HUES64 (cell line): ENCODE data around the gene CRELD2.

ENCODE experiments used
- H3K27ac ChIP-seq: 2 replicates; pipeline ENCODE4 v1.7.0; 2013; ENCODE audit warnings: low read depth, low read length, inconsistent platforms
- H3K27me3 ChIP-seq: 2 replicates; pipeline ENCODE4 v1.6.1; 2013; ENCODE audit warnings: mild to moderate bottlenecking, low read length; ENCODE audit not compliant: insufficient read depth
- H3K36me3 ChIP-seq: 2 replicates; pipeline ENCODE4 v1.6.1; 2013; ENCODE audit warnings: mild to moderate bottlenecking, low read length; ENCODE audit not compliant: insufficient read depth
- H3K4me1 ChIP-seq: 2 replicates; pipeline ENCODE4 v1.6.1; 2013; ENCODE audit warnings: mild to moderate bottlenecking, low read length, moderate library complexity; ENCODE audit not compliant: insufficient read depth
- H3K4me3 ChIP-seq: 2 replicates; pipeline ENCODE4 v1.5.1; 2013; ENCODE audit warnings: mild to moderate bottlenecking, low read length, moderate library complexity
- H3K9ac ChIP-seq: 2 replicates; pipeline ENCODE4 v1.6.1; 2013; ENCODE audit warnings: mild to moderate bottlenecking, low read depth, low read length
- H3K9me3 ChIP-seq: 2 replicates; pipeline ENCODE4 v1.6.1; 2013; ENCODE audit warnings: low read depth, low read length; ENCODE audit not compliant: insufficient read depth
- WGBS: fragments of 150-250, 120-280 bp; methylation state at CpG from one replicate; pipeline ENCODE4 v1.1.7; 2013; ENCODE audit warnings: missing lambda C conversion rate; 5-methylcytosine and 5-hydroxymethylcytosine counted together

Gene CRELD2

DNA sequence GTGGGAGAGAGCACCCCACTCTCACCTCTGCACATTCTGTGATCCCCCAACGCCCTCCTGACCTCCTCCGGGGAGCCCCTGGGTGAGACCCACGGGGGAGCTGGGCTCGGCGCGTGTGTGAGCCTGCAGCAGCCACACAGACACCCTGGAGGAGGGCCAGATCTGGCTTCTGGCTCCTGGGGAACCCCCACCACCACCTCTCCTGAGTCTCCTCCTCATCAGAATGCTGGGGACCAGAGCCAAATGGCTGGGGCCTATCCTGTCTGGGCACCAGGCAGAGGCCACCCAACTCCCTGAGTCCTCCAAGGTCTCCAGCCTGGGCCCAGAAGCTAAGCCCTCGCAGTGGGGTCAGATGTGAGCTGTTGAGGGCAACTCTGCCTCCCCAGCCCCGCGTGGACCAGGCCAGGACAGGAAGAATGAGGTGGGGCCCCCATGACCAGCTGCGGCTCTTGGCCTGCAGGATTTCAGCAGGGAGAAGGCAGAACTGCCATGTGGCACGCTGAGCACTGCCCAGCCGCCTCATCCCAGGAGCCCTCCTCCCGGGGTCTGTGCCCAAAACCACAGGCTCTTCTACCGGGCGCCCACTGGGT lies 36.7 kb downstream of the CRELD2 start:
- H3K9me3 ChIP-seq, result no peaks in the 10 kb centered on the region
- H3K36me3 ChIP-seq, result no peaks in the 10 kb centered on the region
- H3K4me1 ChIP-seq, result no peaks in the 10 kb centered on the region
- H3K9ac ChIP-seq, result no peak overlapping the region
- no peak overlapping the region for H3K4me3 ChIP-seq
- 94% methylated on average over 15 of the region's 15 CpGs for WGBS
- H3K27me3 ChIP-seq, result 0 out of 2 replicates have a peak, but pooled peaks cover 3% of the 10 kb centered on the region
- H3K27ac ChIP-seq, result no peak overlapping the region

DNA sequence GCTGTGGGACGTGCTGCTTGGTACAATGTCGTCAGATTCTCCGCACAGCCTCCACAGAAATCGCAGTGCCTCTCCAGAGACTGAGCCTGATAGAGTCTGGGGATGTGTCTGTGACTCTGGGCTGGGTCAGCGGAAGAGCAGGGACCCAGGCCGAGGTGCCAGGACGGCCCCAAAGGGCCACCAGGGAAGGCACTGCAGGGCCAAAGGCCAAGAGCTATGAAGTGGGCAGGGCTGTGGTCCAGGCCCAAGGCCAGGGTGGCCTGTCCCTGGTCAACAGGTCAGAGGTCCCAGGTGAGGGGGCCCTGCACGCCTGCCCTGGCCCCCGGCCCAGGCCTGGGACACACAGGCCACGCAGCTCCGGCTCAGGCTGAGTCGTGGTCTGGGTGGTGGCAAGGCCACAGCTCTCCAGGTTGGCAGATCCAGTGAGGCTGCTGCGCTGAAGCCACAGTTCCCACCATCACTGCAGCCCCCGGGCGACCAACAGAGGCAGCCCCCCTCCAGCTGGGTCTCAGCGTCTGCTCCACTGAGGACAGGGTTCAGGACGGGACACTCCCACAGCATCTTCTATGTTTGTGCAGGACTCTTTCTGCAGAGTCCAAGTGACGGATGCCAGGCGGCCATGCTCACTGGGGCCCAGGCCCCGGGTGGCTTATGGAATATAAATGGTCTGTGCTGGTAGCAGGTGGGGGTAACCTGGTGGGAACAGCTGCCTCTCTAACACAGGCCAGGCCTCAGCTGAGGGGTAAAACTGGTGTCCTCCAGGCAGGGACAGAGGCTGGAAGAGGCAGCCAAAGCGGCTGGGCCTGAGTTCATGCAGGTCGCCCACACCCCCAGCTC lies 37.4 kb downstream of the CRELD2 start:
- Histone ChIP-seq H3K27ac (no peak overlapping the region), H3K9ac (no peak overlapping the region), H3K4me3 (no peak overlapping the region), H3K9me3 (no peaks in the 10 kb centered on the region), H3K27me3 (0 out of 2 replicates have a peak, but pooled peaks cover 3% of the 10 kb centered on the region), H3K36me3 (no peaks in the 10 kb centered on the region), H3K4me1 (no peaks in the 10 kb centered on the region)
- 93% methylated on average over 22 of the region's 22 CpGs for WGBS

DNA sequence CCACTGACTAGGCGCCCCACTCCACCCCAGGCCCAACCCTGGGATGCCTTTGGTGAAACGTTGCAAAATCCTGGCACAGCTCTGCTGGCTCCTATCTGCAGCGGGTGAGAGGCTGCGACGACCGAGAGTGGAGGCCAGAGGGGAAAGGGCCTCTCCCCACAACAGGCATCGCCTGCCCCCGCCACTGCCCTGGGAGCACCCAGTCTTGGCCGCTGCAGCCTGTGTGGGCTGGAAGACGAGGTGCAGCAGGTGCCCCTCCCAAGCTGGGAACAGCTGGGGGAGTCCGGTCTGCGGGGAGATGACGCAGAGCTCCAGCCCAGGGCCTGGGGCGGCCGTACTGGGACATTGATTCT lies 38.0 kb downstream of the CRELD2 start:
- H3K9ac ChIP-seq, result no peak overlapping the region
- H3K4me1 ChIP-seq, result no peaks in the 10 kb centered on the region
- no peak overlapping the region for H3K4me3 ChIP-seq
- no peaks in the 10 kb centered on the region for H3K36me3 ChIP-seq
- peaks cover 3% of the 10 kb centered on the region; the same call in 1 of the 2 replicates for H3K27me3 ChIP-seq
- no peak overlapping the region for H3K27ac ChIP-seq
- H3K9me3 ChIP-seq, result no peaks in the 10 kb centered on the region
- WGBS, result 94% methylated on average over 15 of the region's 15 CpGs

DNA sequence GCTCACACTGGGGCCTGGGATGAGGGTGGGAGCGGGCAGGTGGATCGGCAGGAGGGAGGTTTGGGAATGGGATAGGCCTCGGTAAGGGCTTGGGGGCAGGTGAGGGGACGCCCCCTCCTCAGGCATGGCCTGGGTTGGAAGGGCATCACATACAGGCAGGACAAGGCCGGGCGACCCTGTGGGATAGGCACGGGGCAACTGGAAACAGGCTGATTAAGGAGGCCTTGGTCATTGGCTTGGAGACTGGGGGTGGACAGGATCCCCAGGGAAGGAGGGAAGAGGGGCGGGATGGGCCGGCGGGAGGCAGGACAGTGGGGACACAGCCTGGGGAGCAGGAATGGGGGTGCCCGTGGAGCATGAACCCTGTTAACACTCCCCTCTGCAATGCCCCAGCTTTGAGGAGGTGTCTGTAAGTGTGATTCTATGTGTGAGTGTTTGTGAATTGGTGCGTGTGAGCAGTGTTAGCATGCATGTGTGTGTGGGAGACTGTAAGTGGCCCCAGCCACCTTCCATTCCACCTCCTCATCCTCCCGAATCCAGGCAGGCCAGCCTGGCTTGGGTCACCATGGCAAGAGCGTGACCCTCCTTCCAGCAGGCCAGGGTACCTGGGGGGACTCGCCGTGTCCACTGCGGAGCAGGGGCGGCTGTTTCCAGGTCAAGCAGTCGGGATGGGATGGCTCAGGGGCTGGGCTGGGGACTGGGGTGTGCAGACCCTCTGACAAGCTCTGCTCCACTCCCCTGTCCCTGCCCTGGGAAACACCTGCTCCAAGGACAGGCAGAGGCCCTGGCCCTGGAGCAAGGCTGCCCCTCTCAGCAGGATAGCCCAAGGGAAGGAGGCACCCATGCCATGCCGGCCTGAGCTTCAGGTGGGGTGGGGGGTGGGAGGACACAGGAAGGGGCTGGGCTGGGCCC lies 38.7 kb downstream of the CRELD2 start:
- Histone ChIP-seq H3K9ac (no peak overlapping the region), H3K4me3 (no peak overlapping the region), H3K27ac (no peak overlapping the region), H3K9me3 (no peaks in the 10 kb centered on the region), H3K36me3 (no peaks in the 10 kb centered on the region), H3K4me1 (no peaks in the 10 kb centered on the region), H3K27me3 (peaks cover 7% of the 10 kb centered on the region; the same call in 1 of the 2 replicates)
- WGBS, result 87% methylated on average over 19 of the region's 20 CpGs

DNA sequence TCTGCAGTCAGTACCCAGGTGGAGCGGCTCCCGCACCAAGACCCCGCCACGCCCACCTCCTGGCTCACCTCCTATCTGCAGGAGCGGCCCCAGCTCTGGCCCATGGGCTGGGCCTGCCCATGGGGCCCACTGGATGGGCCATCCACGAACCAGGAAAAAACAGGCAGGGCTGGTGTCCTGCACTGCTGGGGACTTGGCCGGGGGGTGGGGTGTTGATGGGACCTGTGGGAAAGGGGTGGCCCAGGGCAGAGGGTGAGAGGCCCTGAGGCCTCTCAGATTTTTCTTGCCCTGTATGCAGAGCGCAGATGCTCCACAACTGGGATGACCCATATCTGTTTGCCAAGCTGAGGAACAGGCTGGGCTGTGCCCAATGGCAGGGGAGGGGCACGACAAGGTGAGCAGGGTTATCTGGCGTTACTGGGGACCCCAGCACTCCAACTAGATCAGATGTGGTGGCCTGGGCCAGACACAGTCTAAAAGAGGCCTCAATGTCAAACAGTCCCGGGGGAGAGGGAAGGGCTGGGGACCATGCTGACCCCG lies 39.5 kb downstream of the CRELD2 start:
- Histone ChIP-seq H3K4me3 (no peak overlapping the region), H3K4me1 (peaks cover 5% of the 10 kb centered on the region; the same call in 1 of the 2 replicates), H3K9ac (no peak overlapping the region), H3K27me3 (peaks cover 7% of the 10 kb centered on the region; the same call in 1 of the 2 replicates), H3K36me3 (peaks cover 5% of the 10 kb centered on the region), H3K9me3 (no peaks in the 10 kb centered on the region), H3K27ac (no peak overlapping the region)
- WGBS, result 90% methylated on average over 12 of the region's 12 CpGs

DNA sequence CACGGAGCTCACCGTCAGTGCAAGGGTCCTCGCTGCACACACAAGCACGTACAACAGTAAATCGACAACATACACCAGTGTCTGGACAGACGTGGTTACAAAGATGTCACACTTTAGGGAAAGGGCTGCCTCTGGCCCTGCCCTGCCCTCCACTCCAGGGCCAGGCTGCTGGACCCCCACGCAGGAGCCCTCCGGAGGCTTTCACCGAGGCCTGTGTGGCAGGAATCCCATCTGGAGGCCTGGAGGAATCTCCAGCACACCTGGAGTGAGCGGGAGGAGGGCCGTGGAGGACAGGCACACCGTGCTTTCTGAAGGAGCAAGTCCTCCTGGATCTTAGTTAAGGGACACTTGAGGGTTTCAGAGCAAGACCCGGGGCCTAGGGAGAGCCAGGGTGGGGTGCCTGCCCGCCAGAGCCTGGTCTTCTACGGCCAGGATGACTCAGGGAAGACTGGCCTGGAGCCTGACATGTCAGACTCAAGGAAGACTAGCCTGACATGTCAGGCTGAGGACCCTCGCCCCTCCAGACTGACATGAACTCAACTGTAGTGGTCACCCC lies 40.0 kb downstream of the CRELD2 start:
- Histone ChIP-seq H3K9me3 (no peaks in the 10 kb centered on the region), H3K27me3 (peaks cover 7% of the 10 kb centered on the region; the same call in 1 of the 2 replicates), H3K4me1 (peaks cover 6% of the 10 kb centered on the region; the same call in 1 of the 2 replicates), H3K9ac (no peak overlapping the region), H3K36me3 (peaks cover 11% of the 10 kb centered on the region), H3K27ac (no peak overlapping the region), H3K4me3 (no peak overlapping the region)
- WGBS, result 92% methylated on average over 16 of the region's 16 CpGs

DNA sequence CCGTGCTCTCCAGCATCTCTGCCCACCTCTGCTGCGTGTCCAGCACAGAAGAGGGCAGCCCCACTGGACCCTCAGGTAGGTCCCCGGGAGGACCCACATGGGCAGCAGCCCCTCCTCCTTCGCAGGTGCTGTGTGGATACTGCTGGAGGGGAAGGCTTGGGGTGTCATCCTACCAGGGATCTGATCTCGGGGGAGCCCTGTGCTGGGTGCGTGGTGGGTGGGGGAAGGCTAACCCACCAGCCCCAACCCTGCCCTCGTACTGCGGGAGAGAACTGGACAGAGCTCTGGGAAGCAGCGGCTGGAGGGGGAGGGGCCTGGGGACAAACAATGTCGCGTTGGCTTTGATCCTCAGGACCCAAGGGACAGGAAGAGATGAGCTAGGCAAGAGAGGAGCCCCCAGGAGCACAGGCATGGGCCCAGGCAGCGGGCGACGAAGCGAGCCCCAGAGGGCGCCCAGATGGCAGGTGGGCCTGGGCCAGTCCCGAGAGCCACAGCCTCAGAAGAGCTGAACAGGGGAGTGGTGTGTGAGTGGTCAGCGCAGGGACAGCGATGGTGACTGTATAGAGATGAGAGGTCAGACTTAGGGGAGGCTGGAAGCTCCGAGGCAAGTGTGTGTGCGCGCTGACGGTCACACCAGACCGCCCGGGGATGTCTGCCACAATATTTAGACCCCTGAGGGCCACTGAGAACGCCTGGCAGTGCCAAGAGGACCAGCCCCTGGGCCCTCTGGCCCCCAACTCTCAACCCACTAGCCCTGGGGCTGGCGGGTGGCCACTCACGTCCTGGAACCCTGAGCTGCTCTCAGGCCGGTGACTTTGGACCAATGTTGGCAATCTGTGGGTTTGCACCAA lies 40.7 kb downstream of the CRELD2 start:
- whole genome bisulfite sequencing, result 84% methylated on average over 29 of the region's 29 CpGs
- Histone ChIP-seq H3K27ac (no peak overlapping the region), H3K4me1 (peaks cover 6% of the 10 kb centered on the region; the same call in 1 of the 2 replicates), H3K36me3 (peaks cover 18% of the 10 kb centered on the region), H3K9me3 (no peaks in the 10 kb centered on the region), H3K4me3 (peak overlapping the region; percentile 88), H3K27me3 (peaks cover 7% of the 10 kb centered on the region; the same call in 1 of the 2 replicates), H3K9ac (no peak overlapping the region)

DNA sequence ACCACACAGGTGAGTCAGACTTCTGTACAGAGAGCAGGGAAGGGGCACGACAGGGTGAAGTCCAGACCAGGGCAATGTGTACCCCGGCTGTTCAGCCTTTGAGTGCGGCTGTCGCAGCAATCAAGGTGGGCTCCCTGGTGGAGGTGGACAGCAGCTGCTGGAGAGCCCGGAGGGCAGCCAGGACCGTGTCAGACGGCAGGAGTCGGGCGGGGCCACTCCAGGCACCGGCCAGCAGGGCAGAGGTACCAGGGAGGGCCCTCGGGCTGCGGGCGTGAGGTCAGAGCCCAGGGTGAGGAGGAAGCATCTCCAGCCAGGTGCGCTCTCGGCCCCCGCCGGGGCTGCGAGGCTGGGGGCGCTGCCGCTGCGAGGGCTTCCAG lies 41.3 kb downstream of the CRELD2 start:
- whole genome bisulfite sequencing, result 20% methylated on average over 21 of the region's 21 CpGs
- H3K27ac ChIP-seq, result peak overlapping the region; percentile 86; the same call in 1 of the 2 replicates
- peaks cover 7% of the 10 kb centered on the region; the same call in 1 of the 2 replicates for H3K27me3 ChIP-seq
- H3K4me3 ChIP-seq, result peak overlapping the region; percentile 88
- H3K4me1 ChIP-seq, result peaks cover 6% of the 10 kb centered on the region; the same call in 1 of the 2 replicates
- peak overlapping the region; percentile 88 for H3K9ac ChIP-seq
- peaks cover 21% of the 10 kb centered on the region for H3K36me3 ChIP-seq
- H3K9me3 ChIP-seq, result no peaks in the 10 kb centered on the region

DNA sequence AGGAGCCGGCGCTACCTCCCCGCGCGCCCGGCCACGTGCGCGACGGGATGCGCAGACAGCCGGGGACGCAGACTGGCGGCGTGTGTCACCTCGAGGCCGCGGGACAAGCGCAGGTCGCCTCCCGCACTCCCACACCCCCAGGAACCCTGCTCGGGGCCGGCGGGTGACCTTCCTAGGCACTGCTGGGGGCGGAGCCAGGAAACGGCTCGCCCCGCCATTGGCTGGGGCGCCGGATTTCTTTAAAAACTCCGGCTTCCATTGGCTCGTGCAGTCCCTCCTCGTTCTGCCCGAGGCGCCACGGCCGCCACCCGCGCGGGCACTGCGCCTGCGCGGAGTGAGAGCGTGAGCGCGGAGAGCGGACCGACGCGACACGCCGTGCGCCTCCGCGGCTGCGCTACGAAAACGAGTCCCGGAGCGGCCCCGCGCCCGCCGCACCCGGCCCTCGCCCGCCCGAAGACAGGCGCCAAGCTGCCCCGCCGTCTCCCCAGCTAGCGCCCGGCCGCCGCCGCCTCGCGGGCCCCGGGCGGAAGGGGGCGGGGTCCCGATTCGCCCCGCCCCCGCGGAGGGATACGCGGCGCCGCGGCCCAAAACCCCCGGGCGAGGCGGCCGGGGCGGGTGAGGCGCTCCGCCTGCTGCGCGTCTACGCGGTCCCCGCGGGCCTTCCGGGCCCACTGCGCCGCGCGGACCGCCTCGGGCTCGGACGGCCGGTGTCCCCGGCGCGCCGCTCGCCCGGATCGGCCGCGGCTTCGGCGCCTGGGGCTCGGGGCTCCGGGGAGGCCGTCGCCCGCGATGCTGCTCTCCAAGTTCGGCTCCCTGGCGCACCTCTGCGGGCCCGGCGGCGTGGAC lies 41.9 kb downstream of the CRELD2 start, which contains the start of gene PIM3:
TSS of gene PIM3 (plus strand) at position 614 of the 846 bp plus-strand sequence. CDS start at position 790, 176 bp downstream.
- Histone ChIP-seq H3K9me3 (no peaks in the 10 kb centered on the region), H3K9ac (peak within 1 kb of the TSS; percentile 88), H3K36me3 (peaks cover 21% of the 10 kb centered on the region), H3K27ac (peak within 1 kb of the TSS; percentile 86; the same call in 1 of the 2 replicates), H3K27me3 (peaks cover 7% of the 10 kb centered on the region; the same call in 1 of the 2 replicates), H3K4me3 (peak within 1 kb of the TSS; percentile 88), H3K4me1 (peaks cover 6% of the 10 kb centered on the region; the same call in 1 of the 2 replicates)
- under 1% methylated on average over 137 of the region's 137 CpGs for WGBS
